Chondrocyte (in vitro differentiated cells): ENCODE measurements around the gene PCBP4. TPM values are rescaled to one million over a fixed set of nuclear protein-coding genes. Genes with fewer than 3 reads are reported as not detected.

Experiments
- DNase-seq: peaks from one replicate; pipeline ENCODE4 v3.0.0; 2021; ENCODE audit warnings: mixed read lengths, low spot score
- H3K27ac Mint-ChIP-seq: one replicate; pipeline ENCODE4 v1.8.0; 2021; ENCODE audit warnings: mild to moderate bottlenecking, moderate library complexity, mixed read lengths; ENCODE audit not compliant: unreplicated experiment
- H3K27me3 Mint-ChIP-seq: 2 replicates; pipeline ENCODE4 v1.8.0; 2021; ENCODE audit warnings: low read depth, mixed read lengths
- H3K36me3 Mint-ChIP-seq: 2 replicates; pipeline ENCODE4 v1.8.0; 2021; ENCODE audit warnings: low read depth, mixed read lengths
- H3K4me1 Mint-ChIP-seq: 2 replicates; pipeline ENCODE4 v1.8.0; 2021; ENCODE audit warnings: low read depth, mild to moderate bottlenecking, mixed read lengths
- H3K4me3 Mint-ChIP-seq: one replicate; pipeline ENCODE4 v1.8.0; 2021; ENCODE audit warnings: mild to moderate bottlenecking, moderate library complexity, mixed read lengths; ENCODE audit not compliant: unreplicated experiment
- H3K9me3 Mint-ChIP-seq: 2 replicates; pipeline ENCODE4 v1.8.0; 2021; ENCODE audit warnings: low read depth, mixed read lengths
- total RNA-seq: library from RNA; stranded (reverse); gene quantifications from 3 replicates; pipeline ENCODE4 v1.2.1, GENCODE V29; 2021
- TF ChIP-seq, protein P1 (sequence below): fragments of 200-600 bp; sonication (generic); IDR thresholded peaks from 2 replicates; pipeline ENCODE4 v1.5.0; 2021; ENCODE audit warnings: antibody characterized with exemption, mild to moderate bottlenecking, moderate library complexity

PCBP4 gene
- total RNA-seq, 1 donor from 2014 or later: 63.8 TPM

DNA sequence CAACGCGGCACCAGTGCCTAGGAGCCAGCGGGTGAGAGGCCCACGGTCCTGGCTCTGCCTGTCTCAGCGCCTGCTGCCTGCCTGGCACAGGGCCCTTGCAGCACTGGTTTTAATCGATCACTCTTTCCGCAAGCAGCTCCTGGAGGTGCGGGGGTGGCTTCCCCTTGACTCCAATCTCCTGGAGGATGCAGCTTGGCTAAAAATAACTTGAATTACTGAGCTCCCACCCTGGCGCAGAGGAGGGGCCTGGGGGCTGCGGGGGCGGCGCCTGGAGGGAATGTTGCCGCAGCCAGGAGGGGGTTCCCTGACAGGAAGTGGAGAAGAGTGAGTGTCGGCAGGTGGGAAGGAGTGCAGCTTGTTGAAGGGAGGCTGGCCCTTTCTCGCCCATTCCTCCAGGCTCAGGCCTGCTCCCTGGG is 38.3 kb upstream of the PCBP4 start:
- H3K27ac Mint-ChIP-seq: no peak overlapping the region
- DNase-seq: no peak
- H3K36me3 Mint-ChIP-seq: no peaks in the 10 kb centered on the region
- H3K9me3 Mint-ChIP-seq: no peaks in the 10 kb centered on the region
- H3K4me3 Mint-ChIP-seq: no peak overlapping the region
- peaks cover 22% of the 10 kb centered on the region for H3K4me1 Mint-ChIP-seq
- H3K27me3 Mint-ChIP-seq: no peaks in the 10 kb centered on the region
- TF ChIP-seq, protein P1, sequence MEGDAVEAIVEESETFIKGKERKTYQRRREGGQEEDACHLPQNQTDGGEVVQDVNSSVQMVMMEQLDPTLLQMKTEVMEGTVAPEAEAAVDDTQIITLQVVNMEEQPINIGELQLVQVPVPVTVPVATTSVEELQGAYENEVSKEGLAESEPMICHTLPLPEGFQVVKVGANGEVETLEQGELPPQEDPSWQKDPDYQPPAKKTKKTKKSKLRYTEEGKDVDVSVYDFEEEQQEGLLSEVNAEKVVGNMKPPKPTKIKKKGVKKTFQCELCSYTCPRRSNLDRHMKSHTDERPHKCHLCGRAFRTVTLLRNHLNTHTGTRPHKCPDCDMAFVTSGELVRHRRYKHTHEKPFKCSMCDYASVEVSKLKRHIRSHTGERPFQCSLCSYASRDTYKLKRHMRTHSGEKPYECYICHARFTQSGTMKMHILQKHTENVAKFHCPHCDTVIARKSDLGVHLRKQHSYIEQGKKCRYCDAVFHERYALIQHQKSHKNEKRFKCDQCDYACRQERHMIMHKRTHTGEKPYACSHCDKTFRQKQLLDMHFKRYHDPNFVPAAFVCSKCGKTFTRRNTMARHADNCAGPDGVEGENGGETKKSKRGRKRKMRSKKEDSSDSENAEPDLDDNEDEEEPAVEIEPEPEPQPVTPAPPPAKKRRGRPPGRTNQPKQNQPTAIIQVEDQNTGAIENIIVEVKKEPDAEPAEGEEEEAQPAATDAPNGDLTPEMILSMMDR: peak; percentile 11

DNA sequence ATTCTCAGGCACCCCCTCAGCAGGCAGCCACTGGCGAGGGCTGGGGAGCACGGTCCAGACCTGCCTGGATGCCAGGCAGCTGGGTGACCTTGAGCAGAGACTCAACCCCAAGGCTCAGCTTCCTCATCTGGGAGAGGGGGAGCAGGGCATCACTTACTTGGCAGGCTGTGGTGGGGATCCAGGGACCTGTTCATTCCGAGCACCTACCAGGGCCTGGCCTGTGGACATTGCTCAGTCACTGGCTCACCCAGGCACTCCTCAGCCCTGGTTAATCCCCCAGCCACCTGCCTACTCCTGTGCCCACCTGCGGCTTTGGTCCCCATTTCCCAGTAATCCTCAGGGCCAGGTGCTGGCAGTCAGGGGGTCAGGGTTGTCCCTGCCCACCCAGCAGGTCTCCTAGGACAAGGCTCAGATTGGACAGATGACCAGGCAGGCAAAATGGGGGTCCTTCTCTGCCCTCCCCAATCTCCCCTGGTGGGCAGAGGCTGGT is 37.7 kb upstream of the PCBP4 start:
- no peaks in the 10 kb centered on the region for H3K9me3 Mint-ChIP-seq
- no peak overlapping the region for H3K4me3 Mint-ChIP-seq
- no peaks in the 10 kb centered on the region for H3K36me3 Mint-ChIP-seq
- TF ChIP-seq, protein P1: no peak
- no peak overlapping the region for H3K27ac Mint-ChIP-seq
- DNase-seq: no peak
- H3K27me3 Mint-ChIP-seq: no peaks in the 10 kb centered on the region
- peaks cover 22% of the 10 kb centered on the region for H3K4me1 Mint-ChIP-seq

GRCh38 chr3:52004163-52004787 is 37.0 kb upstream of the PCBP4 start:
- TF ChIP-seq, protein P1: peak; percentile 88
- Mint-ChIP-seq H3K27ac (no peak overlapping the region), H3K9me3 (no peaks in the 10 kb centered on the region), H3K4me1 (peaks cover 22% of the 10 kb centered on the region), H3K4me3 (no peak overlapping the region), H3K36me3 (no peaks in the 10 kb centered on the region), H3K27me3 (no peaks in the 10 kb centered on the region)
- DNase-seq: no peak

- no peak for DNase-seq
- Mint-ChIP-seq H3K27me3 (peaks cover 2% of the 10 kb centered on the region), H3K4me1 (peaks cover 27% of the 10 kb centered on the region), H3K9me3 (no peaks in the 10 kb centered on the region), H3K4me3 (no peak overlapping the region), H3K36me3 (no peaks in the 10 kb centered on the region), H3K27ac (no peak overlapping the region)
- TF ChIP-seq, protein P1: no peak
Observed at GRCh38 chr3:52002748-52003147, 35.5 kb upstream of the PCBP4 start.

GRCh38 chr3:52001443-52001974 is 34.3 kb upstream of the PCBP4 start:
- Mint-ChIP-seq H3K4me3 (no peak overlapping the region), H3K9me3 (no peaks in the 10 kb centered on the region), H3K27ac (no peak overlapping the region), H3K36me3 (no peaks in the 10 kb centered on the region), H3K27me3 (peaks cover 2% of the 10 kb centered on the region), H3K4me1 (peaks cover 27% of the 10 kb centered on the region)
- DNase-seq: no peak
- TF ChIP-seq, protein P1: peak; percentile 99
